ENCODE results near the gene AGMO.

- TF ChIP-seq CTCF (IDR thresholded peaks at IDR 0.05; ENCODE audit: insufficient read depth, low read depth, low read length) (no peak), EZH2 (IDR thresholded peaks at IDR 0.05; ENCODE audit: insufficient read depth, low read length) (no peak)
Observed at GRCh38 chr7:15471669-15471950, 90.2 kb downstream of the AGMO start.
